GM21528 (cell line): Measurements from ENCODE around the gene EPN1.

Experiments
- ATAC-seq: cut with Tn5 transposase; IDR thresholded peaks from one replicate; pipeline ENCODE4 v1.9.1; 2021; ENCODE audit warnings: mild to moderate bottlenecking, moderate library complexity; ENCODE audit not compliant: unreplicated experiment, low FRiP score

The EPN1 gene

GRCh38 chr19:55674841-55675660 lies at the start of gene EPN1:
TSS of gene EPN1 (plus strand) at chr19:55675226. CDS start at chr19:55678628, 3,402 bp downstream.
- peak; percentile 57 for ATAC-seq

GRCh38 chr19:55626350-55626749 lies 48.7 kb upstream of the EPN1 start:
- no peak for ATAC-seq

DNA sequence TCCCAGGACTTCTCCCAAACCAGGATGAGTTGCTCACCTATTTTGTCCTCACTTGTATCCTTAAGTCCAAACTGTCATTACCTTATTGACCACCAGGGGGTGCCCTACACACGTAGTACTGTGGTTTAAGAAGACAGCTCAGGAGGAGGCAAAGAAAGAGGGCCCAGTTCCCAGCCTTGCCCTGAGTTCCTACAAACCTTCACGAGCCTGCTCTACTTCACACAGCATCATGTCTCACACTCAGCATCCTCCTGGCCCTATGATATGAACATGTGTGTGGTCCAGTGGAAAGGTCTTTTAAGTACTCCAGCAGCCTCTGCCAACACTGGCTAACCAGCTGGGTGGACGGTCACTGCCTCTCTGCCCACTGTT lies 42.6 kb upstream of the EPN1 start:
- no peak for ATAC-seq

DNA sequence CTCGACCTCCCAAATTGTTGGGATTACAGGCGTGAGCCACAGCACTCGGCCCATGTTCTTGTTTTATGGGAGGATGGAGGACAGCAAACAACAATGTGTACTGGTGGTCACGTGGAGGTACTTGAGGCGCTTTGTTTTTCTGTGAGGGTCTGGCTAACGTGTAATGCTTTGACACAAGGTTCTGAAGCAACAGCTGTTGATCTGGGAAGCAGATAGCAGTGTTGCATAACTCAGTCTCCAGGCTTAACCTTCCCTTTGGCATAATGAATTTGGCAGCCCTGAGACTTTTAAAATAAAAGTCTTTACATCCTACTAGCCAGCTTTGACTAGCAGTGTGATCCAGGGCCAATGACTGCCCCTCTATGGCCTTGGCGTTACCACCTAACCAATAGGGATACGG lies 41.2 kb upstream of the EPN1 start:
- no peak for ATAC-seq

- ATAC-seq = no peak
Observed at GRCh38 chr19:55635334-55635717, 39.7 kb upstream of the EPN1 start.

DNA sequence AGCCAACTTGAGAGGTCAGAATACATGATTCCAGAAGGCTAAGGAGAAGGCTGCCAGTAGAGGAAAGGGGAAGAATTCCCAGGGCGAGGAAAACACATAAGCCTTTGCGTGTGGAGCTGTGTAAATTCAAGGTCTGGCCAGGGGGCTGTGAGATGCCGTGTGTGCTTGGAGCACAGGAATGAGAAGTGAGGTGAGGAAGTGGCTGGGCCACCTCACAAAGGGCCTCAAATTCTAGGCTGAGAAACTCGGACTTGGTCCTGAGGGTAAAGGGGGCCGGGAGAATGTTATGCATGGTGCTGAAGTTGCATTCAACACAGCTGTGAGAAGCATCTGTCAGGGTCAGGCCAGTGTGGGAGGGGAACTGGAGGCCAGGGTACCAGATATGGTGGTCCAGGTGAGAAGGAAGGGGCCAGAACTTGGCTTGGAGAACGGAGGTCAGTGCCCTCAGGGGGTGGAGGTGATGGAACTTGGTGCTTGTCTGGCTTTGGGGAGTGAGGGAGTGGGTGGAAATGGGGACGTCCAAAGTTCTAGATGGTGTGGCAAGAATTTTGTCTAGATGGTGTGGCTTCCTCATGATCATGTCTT lies 39.1 kb upstream of the EPN1 start:
- ATAC-seq = no peak

GRCh38 chr19:55636723-55637122 lies 38.3 kb upstream of the EPN1 start:
- ATAC-seq = no peak

GRCh38 chr19:55637534-55637933 lies 37.5 kb upstream of the EPN1 start:
- ATAC-seq = no peak

DNA sequence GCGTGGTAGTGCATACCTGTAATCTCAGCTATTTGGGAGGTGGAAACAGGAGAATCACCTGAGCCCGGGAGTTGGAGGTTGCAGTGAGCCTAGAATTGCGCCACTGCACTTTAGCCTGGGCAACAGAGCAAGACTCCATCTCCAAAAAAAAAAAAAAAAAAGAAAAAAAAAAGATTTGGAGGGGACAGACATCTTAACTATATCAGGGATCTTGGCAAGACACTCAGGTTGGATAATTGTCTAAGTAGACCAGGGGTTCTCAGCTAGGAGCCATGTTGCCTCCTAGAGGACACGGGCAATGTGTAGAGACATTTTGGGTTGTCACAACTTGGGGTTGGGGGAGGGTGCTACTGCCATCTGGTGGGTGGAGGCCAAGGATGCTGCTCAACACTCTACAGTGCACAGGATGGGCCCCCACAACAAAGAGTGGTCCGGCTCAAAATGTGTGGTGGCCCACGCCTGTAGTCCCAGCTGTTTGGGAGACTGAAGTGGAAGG lies 36.1 kb upstream of the EPN1 start:
- no peak for ATAC-seq

GRCh38 chr19:55640043-55640576 lies 34.9 kb upstream of the EPN1 start:
- ATAC-seq = no peak

GRCh38 chr19:55640577-55641425 lies 34.2 kb upstream of the EPN1 start, which contains the start of gene ZNF580:
TSS of gene ZNF580 (plus strand) at chr19:55641002. CDS start at chr19:55642509, 1,507 bp downstream.
- no peak for ATAC-seq

GRCh38 chr19:55641426-55642152 lies 33.4 kb upstream of the EPN1 start:
- no peak for ATAC-seq

DNA sequence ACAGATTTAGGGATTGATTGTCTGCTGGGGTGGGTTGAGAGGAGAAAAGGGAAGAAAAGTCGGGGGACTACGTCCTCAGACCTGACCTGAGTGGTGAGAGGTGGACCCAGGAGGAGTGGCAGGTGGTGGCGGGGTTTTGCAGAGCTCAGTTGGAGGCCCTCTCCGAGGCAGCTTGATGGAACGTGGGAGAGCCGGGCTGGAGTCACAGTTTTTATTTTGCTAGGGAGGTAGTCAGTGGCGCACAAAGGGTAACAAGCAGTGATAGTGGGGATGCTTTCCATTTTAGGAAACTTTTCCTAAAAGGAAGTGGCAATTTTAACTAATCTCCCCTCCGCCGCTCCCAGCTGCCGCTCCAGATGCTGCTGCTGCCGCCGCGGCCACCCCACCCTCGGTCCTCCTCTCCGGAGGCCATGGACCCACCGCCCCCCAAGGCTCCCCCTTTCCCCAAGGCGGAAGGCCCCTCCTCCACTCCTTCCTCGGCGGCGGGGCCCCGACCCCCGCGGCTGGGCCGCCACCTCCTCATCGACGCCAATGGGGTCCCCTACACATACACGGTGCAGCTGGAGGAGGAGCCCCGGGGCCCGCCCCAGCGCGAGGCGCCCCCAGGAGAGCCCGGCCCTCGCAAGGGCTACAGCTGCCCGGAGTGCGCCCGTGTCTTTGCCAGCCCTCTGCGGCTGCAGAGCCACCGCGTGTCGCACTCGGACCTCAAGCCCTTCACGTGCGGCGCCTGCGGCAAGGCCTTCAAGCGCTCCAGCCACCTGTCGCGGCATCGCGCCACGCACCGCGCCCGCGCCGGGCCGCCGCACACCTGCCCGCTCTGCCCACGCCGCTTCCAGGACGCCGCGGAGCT lies 32.6 kb upstream of the EPN1 start:
- ATAC-seq = no peak

- ATAC-seq = no peak
Observed at GRCh38 chr19:55643003-55643886, 31.8 kb upstream of the EPN1 start, which contains the start of gene ZNF581. TSS of gene ZNF581 (plus strand) at chr19:55643649. CDS start at chr19:55644572, 923 bp downstream.

GRCh38 chr19:55643887-55644176 lies 31.2 kb upstream of the EPN1 start:
- ATAC-seq = no peak

DNA sequence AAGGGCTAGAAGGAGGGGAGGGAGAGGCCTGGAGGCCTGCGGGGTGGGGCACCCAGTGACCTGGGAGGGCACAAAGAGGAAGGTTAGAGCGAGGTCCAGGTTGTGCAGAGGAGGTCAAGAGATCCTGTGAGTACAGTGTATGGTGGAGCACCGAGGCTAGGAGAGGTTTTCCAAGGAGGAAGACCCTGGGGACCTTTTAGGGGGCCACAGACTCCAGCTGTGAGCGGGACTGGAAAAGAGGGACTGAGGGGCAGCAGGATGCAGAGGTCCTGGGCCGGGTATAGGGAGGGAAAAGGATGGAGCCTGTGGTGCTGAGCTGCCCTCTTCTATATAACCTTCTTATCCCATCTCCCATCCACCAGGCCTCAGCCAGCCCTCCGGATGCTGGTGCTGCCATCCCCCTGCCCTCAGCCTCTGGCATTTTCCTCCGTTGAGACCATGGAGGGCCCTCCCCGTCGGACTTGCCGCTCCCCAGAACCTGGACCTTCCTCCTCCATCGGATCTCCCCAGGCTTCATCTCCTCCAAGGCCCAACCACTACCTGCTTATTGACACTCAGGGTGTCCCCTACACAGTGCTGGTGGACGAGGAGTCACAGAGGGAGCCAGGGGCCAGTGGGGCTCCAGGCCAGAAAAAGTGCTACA lies 30.7 kb upstream of the EPN1 start:
- no peak for ATAC-seq

- ATAC-seq = no peak
Observed at GRCh38 chr19:55644842-55645511, 30.0 kb upstream of the EPN1 start.
